D721Med (cell line): ENCODE measurements around the gene CTAGE9.

Source experiments
- DNase-seq: peaks from one replicate; pipeline ENCODE4 v3.0.0; 2011; ENCODE audit warnings: low spot score; ENCODE audit not compliant: insufficient read length
- FAIRE-seq: peaks from 2 replicates; lab custom pipeline; 2011; peaks lifted over from hg19 to GRCh38; lab: Jason Lieb, UNC
- TF ChIP-seq, protein P1 (sequence below): IDR thresholded peaks from 2 replicates; pipeline ENCODE4 v1.5.1; 2012; ENCODE audit warnings: mild to moderate bottlenecking, control low read depth; ENCODE audit not compliant: insufficient read depth; ENCODE audit errors: missing control alignments

Gene CTAGE9

DNA sequence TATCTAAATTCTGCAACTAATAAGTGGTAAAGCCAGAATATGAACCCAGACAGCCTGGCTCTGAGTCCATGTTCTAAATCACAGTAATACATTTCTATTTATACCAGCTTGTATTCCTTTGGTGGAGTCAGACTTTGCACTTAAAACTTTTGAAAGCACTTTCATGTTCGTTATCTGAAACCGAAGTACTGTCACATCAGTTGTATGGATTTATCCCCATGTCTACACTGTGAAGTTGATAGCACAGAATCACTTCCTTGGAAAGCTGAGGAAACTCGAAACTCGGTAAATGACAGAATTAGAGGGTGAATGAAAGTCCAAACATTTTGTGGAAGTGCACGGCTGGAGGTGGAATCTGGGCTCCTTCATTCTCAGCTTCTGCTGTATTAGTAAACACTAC lies 28.3 kb upstream of the CTAGE9 start:
- TF ChIP-seq, protein P1, sequence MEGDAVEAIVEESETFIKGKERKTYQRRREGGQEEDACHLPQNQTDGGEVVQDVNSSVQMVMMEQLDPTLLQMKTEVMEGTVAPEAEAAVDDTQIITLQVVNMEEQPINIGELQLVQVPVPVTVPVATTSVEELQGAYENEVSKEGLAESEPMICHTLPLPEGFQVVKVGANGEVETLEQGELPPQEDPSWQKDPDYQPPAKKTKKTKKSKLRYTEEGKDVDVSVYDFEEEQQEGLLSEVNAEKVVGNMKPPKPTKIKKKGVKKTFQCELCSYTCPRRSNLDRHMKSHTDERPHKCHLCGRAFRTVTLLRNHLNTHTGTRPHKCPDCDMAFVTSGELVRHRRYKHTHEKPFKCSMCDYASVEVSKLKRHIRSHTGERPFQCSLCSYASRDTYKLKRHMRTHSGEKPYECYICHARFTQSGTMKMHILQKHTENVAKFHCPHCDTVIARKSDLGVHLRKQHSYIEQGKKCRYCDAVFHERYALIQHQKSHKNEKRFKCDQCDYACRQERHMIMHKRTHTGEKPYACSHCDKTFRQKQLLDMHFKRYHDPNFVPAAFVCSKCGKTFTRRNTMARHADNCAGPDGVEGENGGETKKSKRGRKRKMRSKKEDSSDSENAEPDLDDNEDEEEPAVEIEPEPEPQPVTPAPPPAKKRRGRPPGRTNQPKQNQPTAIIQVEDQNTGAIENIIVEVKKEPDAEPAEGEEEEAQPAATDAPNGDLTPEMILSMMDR: no peak
- DNase-seq (no peak), FAIRE-seq (no peak)

DNA sequence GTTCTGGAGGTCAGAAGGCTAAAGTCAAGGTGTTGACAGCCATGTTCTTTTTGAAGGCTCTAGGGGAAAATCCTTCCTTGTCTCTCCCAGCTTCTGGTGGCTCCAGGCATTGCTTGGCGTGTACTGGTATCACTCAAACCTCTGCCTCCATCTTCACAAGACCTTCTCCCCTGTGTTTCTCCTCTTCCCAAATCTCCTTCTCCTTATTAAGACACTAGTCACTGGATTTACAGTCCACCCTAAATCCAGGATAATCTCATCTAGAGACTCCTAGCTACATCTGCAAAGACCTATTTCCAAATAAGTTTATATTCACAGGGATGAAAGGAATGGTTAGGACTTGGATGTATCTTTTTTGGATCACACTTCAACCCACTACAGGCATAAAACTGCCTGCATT lies 26.0 kb upstream of the CTAGE9 start:
- TF ChIP-seq, protein P1: no peak
- DNase-seq (no peak), FAIRE-seq (no peak)

DNA sequence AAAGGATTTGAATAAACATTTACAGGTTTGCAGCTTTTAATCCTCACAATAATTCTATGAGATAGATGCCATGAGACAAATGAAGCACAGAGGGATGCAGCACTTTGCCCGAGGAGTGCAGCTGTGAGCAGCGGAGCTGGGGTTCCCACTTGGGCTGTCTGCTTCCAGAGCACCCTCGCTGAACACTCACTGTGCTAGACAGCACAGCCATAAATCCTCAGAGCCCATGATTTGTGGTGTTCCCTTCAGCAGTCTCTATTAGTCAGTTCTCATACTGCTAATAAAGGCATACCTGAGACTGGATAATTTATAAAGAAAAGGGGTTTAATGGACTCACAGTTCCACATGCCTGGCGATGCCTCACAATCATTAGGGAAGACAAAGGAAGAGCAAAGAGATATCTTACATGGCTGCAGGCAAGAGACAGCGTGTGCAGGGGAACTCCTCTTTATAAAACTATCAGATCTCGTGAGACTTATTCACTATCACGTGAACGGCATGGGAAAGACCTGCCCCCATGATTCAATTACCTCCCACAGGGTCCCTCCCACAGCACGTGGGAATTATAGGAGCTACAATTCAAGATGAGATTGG lies 25.3 kb upstream of the CTAGE9 start:
- no peak for DNase-seq
- FAIRE-seq: no peak
- TF ChIP-seq, protein P1: no peak

DNA sequence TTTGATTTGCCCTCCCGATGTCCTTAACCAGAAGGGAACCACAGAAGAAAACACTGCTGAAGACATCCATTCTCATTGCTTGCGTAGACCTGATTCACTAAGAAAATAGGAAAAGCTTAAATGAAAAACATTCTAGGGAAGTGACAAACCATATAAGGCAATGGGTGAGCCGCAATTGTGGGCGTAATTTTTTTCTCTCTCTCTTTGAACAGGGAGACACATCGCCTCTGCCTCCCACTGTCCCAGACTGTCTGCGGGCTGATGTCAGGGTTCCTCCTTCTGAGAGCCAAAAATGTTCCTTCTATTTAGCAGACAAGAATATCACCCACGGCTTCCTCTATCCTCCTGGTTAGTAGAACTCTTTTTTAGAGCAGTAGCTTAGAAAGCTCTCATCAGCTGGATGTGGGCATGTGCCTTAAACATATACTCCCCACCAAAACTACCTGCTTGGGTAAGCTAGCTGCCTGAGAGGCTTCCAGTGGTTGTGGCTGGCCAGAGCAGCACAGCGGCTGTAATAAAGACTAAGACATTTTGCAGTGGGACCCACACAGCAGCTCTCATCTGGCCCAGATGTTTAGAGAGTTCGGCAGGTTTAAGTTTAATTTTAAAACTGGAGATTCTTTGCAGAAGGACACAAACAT lies 22.7 kb upstream of the CTAGE9 start:
- DNase-seq: no peak
- no peak for FAIRE-seq
- TF ChIP-seq, protein P1: no peak

DNA sequence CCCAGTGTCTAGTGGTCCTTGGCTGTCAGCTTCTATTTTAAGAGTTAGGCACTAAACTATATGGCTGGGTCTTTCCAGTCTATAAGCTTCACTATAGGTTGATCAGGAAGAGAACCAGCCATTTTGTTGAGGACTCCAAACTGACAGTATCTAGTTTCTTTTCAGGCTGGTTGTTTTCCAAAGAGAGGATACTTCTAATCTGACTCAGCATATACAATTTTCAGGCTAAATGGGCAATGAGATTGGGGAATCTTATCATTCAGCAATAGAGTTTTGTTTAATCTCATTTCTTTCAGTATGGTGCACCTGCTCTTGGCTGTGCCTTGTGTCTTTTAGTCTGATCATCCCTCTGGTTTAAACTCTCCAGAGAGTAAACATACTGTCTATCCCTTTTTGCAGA lies 20.4 kb upstream of the CTAGE9 start:
- DNase-seq: no peak
- FAIRE-seq: no peak
- TF ChIP-seq, protein P1: no peak

DNA sequence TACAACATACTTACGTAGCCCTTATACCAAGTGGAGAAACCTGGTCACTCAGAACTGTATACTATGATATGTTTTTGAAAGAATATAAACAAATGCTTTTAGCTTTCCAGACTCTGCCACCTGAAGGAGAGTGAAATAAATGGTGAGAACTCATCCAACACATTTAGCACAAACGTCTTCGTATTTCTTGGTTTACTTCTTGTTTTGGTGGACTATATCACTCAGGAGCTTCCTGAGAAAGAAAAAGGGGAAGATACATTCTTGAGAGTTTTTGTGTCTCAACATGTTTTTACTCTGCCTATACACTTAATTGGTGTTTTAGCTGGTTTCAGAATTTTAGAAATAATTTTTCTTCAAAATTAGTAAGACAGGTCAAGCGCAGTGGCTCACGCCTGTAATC lies 19.4 kb upstream of the CTAGE9 start:
- FAIRE-seq (no peak), DNase-seq (no peak)
- TF ChIP-seq, protein P1: no peak

DNA sequence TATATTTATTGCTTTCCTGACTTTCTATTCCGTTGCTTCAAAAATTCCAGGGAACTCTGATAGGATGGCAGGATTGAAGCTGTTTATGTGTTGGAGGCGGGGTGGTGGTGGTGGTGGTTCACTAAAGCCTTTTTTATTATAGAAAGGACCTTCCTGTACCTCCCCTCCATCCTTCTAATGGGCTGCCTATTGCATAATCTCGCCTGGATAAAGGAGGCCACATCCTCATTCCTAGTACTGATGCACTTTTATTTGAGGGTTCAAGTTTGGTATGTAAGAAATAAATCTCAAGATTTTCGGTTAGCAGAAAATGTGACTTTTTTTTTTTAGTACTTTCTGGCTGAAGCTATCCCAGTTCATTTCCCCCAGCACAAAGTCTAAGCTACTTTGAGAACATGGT lies 18.7 kb upstream of the CTAGE9 start:
- FAIRE-seq (no peak), DNase-seq (no peak)

More for the DNA sequence above, 18.7 kb upstream of the CTAGE9 start:
- TF ChIP-seq, protein P1: no peak
